GM18870 (cell line): ENCODE data around the gene HEPHL1.
"Not testable (repeated sequence)": the region's sequence is repeated elsewhere in the genome, so short reads cannot be mapped to it uniquely, and the experiment has no call there.

Experiments used
- ATAC-seq: cut with Tn5 transposase; IDR thresholded peaks from one replicate; pipeline ENCODE4 v1.9.1; 2021; ENCODE audit warnings: moderate library complexity; ENCODE audit not compliant: unreplicated experiment

The HEPHL1 gene

DNA sequence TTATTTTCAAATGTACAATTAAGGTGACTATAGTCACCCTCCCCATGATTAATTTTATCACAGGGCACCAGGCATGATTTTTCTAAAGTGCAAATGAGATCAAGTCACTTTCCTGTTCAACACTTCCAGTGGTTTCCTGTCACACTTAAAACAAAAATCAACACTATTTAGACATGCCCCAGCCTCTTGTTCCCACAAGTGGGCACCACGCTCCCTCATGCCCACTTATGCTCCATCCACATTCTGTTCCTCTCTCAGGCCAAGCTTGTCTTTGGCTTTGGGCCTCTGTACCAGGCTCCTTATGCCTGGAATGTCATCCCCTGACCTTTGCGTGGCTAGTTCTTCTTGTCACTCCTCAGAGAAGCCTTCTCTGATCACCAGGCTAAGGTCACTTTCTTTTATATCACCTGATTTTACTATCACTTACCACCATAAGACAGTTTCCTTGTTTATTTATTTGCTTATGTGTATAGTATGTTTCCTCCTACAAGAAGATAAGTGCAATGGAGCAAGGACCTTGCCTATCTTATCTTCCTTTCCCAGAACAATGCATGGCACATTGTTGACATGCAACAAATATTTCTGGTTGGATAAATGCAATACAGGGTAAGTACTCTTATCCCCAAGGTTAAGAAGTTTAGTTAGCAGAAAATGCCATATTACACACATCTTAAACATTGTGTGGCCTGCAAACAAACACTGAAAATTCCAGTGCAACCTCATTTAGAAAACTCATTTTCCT is 56.6 kb downstream of the HEPHL1 start:
- no peak for ATAC-seq

DNA sequence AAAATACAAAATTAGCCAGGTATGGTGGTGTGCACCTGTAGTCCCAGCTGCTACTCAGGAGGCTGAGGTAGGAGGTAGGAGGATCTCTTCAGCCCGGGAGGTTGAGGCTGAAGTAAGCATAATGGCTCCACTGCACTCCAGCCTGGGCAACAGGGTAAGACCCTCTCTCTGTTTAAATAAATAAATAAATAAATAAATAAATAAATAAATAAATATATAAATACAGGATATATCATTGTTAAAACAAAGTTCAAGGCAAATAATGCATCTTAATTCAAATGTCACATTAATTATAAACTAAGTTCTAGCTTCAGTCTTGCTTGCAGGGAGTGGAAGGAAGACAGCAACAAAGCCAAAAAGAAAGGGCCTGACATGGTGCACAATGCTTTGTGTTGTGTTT is 63.0 kb downstream of the HEPHL1 start:
- no peak for ATAC-seq

DNA sequence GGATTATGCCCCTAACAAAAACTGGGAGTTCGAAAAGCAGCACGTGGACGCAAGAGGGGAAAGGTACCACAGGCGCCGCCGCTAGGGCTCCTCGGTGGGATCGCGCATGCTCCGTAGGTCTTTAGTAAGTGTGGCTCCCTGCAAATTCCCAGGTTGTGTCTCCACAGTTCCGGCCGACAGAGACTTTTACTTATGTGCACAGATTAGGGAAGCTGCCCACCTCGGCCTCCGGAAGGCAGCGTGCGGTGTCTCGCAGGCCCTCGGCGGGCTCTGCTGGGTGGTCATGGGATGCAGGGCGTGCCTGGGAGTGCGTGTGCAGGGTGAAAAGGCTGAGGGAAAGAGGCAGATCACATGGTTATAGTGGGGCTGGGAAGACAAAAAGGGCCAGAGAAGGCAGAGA is 67.8 kb downstream of the HEPHL1 start:
- no peak for ATAC-seq

GRCh38 chr11:94089341-94089740 is 68.2 kb downstream of the HEPHL1 start:
- no peak for ATAC-seq

DNA sequence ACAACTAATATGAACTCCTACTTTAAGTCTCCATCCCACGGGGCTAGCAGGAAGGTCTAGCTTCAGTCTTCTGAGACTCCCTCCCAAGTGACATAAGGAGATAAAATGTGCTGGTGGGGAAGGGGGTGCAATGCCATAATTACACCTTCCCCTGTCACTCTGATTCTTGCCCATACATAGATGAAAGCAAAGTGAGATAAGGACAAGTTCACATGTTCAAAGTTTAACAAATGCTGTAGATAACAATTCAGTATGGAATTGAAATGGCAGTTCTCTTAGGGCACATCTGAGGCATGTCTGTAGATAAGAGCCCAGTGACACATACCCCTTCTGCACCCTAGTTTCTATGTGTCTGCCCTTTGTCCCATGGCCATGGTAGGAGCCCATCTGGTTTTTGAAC is 69.2 kb downstream of the HEPHL1 start:
- no peak for ATAC-seq

- ATAC-seq: no peak
These were observed 69.9 kb downstream of the HEPHL1 start for GRCh38 chr11:94091091-94091490.

- no peak for ATAC-seq
These were observed 79.1 kb downstream of the HEPHL1 start for GRCh38 chr11:94100253-94100652.

- ATAC-seq: no peak
These were observed 82.3 kb downstream of the HEPHL1 start for GRCh38 chr11:94103471-94103870.

DNA sequence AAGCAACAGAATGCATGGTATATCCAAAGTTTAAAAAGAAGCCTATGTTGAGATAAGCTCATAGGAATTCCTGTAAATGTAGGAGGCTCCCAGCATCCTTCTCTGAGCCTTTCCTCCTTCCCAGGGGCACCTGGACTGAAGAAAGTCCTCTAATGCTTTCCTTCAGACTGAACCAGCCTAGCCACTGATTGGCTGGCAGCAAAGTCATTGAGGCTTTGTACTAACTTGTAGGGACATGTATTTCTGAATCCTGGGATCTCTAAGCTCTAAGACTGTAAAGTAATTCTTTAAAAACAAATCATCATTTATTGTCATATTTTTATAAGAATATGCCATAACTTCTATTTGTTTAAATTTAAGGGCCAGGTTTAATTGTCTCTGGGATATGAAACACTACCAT is 83.6 kb downstream of the HEPHL1 start:
- no peak for ATAC-seq

DNA sequence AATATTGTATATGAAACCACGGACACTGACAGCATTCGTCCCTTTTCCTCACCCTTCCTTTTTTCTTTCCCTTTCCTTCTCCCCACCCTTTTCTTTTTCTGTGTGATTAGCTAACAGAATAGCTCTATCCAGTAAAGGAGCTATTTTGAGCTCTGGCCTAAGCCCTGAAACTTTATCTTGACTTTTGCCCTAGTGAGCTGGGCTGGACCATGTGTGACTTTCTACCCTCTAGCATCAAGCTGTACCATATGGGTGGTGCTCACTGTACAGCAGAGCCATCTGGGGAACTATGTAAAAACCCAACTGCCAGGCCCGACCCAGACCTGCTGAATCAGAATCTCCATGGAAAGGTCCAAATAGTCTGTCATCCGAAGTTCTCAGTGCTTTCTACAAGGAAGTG is 85.6 kb downstream of the HEPHL1 start:
- no peak for ATAC-seq

- ATAC-seq: no peak
These were observed 86.2 kb downstream of the HEPHL1 start for GRCh38 chr11:94107363-94107762.

- no peak for ATAC-seq
These were observed 90.1 kb downstream of the HEPHL1 start for GRCh38 chr11:94111241-94111640.

- ATAC-seq: no peak
These were observed 90.5 kb downstream of the HEPHL1 start for GRCh38 chr11:94111660-94112059.

GRCh38 chr11:94112206-94112953 is 91.2 kb downstream of the HEPHL1 start:
- ATAC-seq: no peak

DNA sequence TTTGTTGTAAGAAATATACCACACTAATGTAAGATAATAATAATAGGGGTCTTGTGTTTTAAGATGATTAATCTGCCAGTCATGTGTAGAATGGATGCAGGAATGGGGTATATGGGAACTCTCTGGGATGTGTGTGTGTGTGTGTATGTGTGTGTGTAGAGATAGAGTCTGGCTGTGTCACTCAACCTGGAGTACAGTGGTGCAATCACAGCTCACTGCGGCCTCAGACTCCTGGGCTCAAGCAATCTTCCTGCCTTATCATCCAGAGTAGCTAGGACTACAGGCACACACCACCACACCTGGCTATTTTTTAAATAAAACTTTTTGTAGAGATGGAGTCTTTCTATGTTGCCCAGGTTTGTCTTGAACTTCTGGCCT is 96.0 kb downstream of the HEPHL1 start:
- no peak for ATAC-seq

DNA sequence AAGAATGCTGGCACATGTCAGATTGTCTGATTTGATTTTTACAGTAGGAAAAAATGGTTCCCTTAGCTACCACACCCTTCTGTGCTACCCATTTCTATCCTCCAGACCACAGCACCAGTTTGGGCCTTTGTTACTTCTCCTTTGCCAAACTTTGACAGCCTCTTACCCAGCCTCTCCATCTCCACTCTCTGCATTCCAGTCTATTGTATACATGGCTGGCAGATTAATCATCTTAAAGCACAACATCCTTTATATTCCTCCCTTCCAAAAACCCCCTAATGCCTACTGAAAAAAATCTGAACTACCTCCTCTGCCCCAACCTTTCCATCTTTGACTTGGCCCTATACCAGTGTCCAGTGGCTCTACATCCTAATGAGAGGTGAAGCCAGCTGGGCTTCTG is 96.7 kb downstream of the HEPHL1 start:
- ATAC-seq: no peak

DNA sequence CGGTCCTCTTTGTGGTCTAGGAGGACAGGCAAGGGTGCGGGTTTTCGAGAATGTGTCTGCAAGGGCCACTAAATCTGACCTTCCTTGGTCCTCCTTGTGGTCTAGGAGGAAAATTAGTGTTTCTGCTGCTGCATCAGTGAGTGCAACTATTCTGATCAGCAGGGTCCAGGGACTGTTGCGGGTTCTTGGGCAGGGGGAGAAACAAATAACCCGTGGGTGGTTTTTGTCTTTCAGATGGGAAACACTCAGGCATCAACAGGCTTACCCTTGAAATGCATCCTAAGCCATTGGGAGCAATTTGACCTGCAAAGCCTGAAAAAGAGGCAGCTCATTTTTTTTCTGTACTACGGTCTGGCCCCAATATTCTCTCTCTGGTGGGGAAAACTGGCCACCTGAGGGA is 98.5 kb downstream of the HEPHL1 start:
- ATAC-seq: not testable (repeated sequence)

- ATAC-seq: not testable (repeated sequence)
These were observed 99.4 kb downstream of the HEPHL1 start for GRCh38 chr11:94120516-94120915.

GRCh38 chr11:94120946-94121345 is 99.8 kb downstream of the HEPHL1 start:
- no peak for ATAC-seq

GRCh38 chr11:94125407-94126115 is 104.4 kb downstream of the HEPHL1 start:
- ATAC-seq: no peak

DNA sequence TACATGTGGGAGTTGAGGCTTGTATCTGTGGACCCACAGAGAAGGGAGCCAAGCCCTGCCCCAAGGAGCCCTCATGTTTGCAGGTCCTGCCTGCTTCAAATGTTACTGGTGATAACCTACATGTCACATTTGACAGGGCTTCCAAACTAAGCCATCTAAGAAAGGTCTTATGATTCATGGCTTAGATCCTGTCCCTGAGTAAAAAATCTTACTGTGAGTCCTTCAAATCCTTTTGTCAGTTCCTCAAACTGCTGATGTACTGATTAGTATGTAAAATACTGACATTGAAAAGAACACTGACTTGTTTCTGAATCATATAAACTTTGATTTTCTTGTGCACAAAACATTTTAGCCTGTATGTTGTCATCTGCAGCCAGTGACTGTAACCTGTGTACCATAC is 106.5 kb downstream of the HEPHL1 start:
- no peak for ATAC-seq

DNA sequence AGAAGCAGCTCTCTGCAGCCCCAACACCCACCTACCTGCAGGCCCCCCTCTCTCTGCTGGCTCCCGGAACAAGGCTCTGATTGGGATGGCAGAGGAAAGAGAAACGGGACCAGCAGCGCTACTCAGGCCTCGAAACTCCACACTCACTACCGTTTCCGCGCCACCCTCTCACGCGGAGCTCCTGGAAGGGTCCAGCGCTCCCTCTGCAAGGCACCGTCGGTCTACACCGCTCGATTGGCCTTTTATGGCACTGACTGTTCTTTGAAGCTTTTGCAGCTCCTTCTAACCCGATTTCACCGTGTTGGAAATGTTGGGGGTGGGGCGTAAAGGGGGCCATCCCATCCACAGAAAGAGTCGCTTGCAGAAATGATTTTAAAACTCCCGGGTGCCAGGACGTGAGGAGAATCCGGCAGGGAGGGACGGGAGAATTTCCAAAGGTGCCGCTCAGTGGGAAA is 107.2 kb downstream of the HEPHL1 start:
- peak; percentile 4 for ATAC-seq
